Effector memory CD8-positive, alpha-beta T cell (primary cell): ENCODE measurements around the gene GLMP.
"Not testable (repeated sequence)": the region's sequence is repeated elsewhere in the genome, so short reads cannot be mapped to it uniquely, and the experiment has no call there.

Experiments used
- ATAC-seq: fragments of 150-1000 bp; cut with Tn5 transposase; replicated peaks from 2 replicates; pipeline ENCODE4 v1.10.0; 2021; ENCODE audit warnings: mild to moderate bottlenecking, moderate library complexity
- DNase-seq, 3 experiments: peaks; one replicate each; pipeline ENCODE4 v3.0.0; 2021
- H3K27ac Mint-ChIP-seq, 2 donors: one replicate each; pipeline ENCODE4 v1.8.0; 2022; ENCODE audit warnings: mild to moderate bottlenecking in 2 of 2, mixed read lengths in 2 of 2, moderate library complexity in 2 of 2
- H3K27me3 Mint-ChIP-seq, 2 donors: one replicate each; pipeline ENCODE4 v1.8.0; 2022; ENCODE audit warnings: mixed read lengths in 2 of 2
- H3K36me3 Mint-ChIP-seq: one replicate; pipeline ENCODE4 v1.8.0; 2022; ENCODE audit warnings: mild to moderate bottlenecking, moderate library complexity, mixed read lengths; ENCODE audit not compliant: insufficient read depth
- H3K4me1 Mint-ChIP-seq, 2 donors: one replicate each; pipeline ENCODE4 v1.8.0; 2022; ENCODE audit warnings: low read depth in 2 of 2, mixed read lengths in 2 of 2
- H3K4me3 Mint-ChIP-seq, 2 donors: one replicate each; pipeline ENCODE4 v1.8.0; 2022; ENCODE audit warnings: mild to moderate bottlenecking in 2 of 2, mixed read lengths in 2 of 2, moderate library complexity in 2 of 2
- H3K9me3 Mint-ChIP-seq, 2 donors: one replicate each; pipeline ENCODE4 v1.8.0; 2022; ENCODE audit warnings: mixed read lengths in 2 of 2
- total RNA-seq, 9 experiments: gene quantifications; one replicate each; lab custom pipeline; 2026; lab: John Stamatoyannopoulos, UW

Gene GLMP, protein sequence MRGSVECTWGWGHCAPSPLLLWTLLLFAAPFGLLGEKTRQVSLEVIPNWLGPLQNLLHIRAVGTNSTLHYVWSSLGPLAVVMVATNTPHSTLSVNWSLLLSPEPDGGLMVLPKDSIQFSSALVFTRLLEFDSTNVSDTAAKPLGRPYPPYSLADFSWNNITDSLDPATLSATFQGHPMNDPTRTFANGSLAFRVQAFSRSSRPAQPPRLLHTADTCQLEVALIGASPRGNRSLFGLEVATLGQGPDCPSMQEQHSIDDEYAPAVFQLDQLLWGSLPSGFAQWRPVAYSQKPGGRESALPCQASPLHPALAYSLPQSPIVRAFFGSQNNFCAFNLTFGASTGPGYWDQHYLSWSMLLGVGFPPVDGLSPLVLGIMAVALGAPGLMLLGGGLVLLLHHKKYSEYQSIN
- total RNA-seq, result 6.4 to 17.1 (median 10.7) reads per million in 9 experiments

DNA sequence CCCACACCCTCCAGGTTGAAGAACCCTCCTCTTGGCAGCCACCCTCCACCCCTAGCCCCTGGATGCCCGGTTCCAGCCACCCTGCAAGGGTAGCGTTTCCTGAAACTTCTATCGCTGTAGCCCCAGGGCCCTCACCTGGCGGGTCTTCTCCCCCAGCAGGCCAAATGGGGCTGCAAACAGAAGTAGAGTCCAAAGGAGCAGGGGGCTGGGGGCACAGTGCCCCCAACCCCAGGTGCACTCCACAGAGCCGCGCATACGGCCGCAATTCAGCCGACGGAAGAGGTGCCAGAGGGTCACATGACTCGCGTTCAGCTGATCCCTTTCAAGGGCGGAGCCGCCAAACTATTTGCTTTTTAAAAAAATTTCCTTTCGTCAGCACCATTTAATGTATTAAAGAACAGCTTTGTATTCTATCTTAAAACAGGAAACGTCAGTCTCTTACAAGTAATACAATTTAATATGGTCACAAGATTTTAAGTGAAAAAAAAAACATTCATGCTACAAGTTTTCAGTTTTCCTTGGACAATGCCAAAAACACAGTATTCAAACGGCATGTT lies at the start of gene GLMP:
GLMP (minus strand) TSS at position 289 of the 557 bp plus-strand sequence; CDS start at position 255, 34 bp downstream.
- peak within 1 kb of the TSS; percentile 93 to 95 for H3K27ac Mint-ChIP-seq
- ATAC-seq (peak; percentile 95), DNase-seq (peak; percentile 26 to 31 (median 29))
- peak within 1 kb of the TSS; percentile 90 to 93 for H3K4me3 Mint-ChIP-seq
- no peaks in the 10 kb centered on the region for H3K9me3 Mint-ChIP-seq
- peaks cover 12 to 16% of the 10 kb centered on the region in 2 donors for H3K4me1 Mint-ChIP-seq
- no peaks in the 10 kb centered on the region for H3K27me3 Mint-ChIP-seq
- H3K36me3 Mint-ChIP-seq, result peaks cover 7% of the 10 kb centered on the region

DNA sequence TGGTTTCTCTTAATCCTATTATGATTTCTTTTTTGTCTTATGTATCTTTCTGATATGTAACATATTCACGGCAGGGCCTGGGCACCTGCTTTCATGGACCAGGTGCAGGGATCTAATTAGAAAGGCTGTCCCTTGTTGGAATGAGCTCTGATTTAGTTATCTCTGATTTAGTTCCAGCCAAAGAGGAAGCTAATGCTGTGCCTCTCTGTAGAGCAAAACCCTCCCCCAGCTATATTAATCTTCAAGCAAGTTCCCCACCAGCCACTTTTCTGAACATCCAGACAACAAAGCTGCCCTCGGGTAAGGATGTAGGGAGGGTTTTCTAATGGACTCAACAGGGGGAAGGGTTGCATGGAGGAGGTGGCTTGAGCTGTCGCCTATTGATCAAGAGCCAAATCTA lies 48.9 kb upstream of the GLMP start:
- Mint-ChIP-seq H3K27ac (no peak overlapping the region), H3K4me1 (no peaks in the 10 kb centered on the region), H3K4me3 (no peak overlapping the region), H3K9me3 (no peaks in the 10 kb centered on the region), H3K36me3 (no peaks in the 10 kb centered on the region), H3K27me3 (peaks cover 11 to 31% of the 10 kb centered on the region in 2 donors)
- ATAC-seq (no peak), DNase-seq (no peak)

DNA sequence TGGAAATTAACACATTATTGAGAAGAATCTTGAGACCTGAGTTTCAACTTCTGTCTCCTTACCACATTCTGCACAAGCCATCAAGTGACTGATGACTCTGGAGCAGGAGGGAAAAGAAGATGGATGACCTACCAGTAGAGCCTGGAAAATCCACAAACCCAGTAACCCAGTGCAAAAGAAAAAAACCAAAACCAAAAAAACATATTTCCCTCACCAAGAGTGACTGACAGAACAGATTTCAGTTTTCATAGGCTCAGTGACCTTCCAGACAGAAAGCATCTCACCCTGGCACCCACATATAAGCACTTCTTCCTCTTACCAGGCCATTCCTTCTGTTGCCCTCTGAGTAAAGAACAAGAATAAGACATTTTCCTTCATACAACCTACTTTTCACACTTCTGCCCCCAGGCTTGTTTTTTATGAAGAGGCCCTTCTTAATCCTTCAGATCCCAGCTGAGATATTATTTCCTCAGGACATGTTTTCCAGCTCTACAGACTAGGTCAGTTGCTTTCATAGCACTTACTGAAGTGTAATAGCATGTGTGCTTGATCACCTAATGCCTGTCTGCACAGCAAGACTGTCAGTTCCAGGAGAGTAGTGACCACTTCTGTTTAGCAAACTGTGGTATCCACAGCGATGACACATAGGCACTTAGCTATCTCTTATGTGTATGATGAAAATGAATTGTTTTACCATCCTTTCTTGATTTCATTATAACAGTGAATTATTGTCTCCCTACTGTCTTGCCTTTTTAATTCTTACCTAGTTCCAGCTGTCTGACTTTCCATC lies 46.9 kb upstream of the GLMP start:
- ATAC-seq (no peak), DNase-seq (no peak)
- Mint-ChIP-seq H3K27me3 (peaks cover 9 to 28% of the 10 kb centered on the region in 2 donors), H3K36me3 (peaks cover 11% of the 10 kb centered on the region), H3K4me1 (peaks cover 3 to 12% of the 10 kb centered on the region in 2 donors), H3K4me3 (no peak overlapping the region), H3K27ac (no peak overlapping the region), H3K9me3 (no peaks in the 10 kb centered on the region)

DNA sequence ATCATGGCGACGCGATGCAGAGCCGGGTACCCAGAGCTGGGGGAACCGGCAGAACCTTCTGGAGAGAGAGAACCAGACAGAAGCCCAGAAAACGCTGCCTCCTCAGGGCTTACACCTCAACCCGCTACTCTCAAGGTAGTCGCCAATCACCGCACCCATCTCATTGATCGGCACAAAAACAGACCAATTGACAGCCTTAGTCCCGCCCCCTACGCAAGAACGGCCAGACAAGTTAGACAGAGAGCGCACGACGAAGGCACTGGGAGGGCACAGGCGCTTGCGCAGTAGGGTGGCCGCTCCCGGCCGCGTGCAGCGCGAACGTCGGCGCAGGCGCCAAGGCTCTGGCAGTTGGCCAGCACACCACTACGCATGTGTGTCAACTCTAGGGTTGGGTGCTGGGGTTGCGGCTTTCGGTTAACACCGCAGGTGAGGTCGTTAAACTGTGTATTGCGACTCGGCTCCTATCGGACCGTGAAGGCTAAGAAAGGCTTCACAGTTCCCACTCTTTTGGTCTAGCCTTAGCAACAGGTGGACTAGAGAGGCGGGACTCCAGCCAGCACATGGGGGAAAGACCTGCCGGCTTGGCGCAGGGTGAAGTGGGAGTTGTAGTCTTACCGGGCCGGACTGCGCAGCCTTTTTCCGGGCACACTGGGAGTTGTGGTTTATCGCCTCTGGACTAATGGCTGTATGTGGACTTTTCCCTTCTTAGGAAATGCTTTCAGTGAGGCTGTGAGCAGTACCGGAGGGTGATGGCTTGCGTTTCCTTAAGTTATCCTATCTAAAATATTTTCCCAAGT lies 42.9 kb upstream of the GLMP start, which contains the start of the genes CCT3 and TSACC:
CCT3 (minus strand) TSS at position 113 of the 797 bp plus-strand sequence; CDS start at position 5, 108 bp downstream.
TSACC (plus strand) TSS at position 347 of the 797 bp plus-strand sequence. CDS start 1,232 bp downstream, outside the sequence.
- ATAC-seq, result peak; percentile 91
- peaks cover 28% of the 10 kb centered on the region for H3K36me3 Mint-ChIP-seq
- H3K4me3 Mint-ChIP-seq, result peak within 1 kb of the TSS; percentile 93 to 95
- no peaks in the 10 kb centered on the region for H3K27me3 Mint-ChIP-seq
- DNase-seq, result peak; percentile 99 to 100 (median 99)
- H3K9me3 Mint-ChIP-seq, result no peaks in the 10 kb centered on the region
- H3K27ac Mint-ChIP-seq, result peak within 1 kb of the TSS; percentile 90 to 93
- peaks cover 28 to 30% of the 10 kb centered on the region in 2 donors for H3K4me1 Mint-ChIP-seq

DNA sequence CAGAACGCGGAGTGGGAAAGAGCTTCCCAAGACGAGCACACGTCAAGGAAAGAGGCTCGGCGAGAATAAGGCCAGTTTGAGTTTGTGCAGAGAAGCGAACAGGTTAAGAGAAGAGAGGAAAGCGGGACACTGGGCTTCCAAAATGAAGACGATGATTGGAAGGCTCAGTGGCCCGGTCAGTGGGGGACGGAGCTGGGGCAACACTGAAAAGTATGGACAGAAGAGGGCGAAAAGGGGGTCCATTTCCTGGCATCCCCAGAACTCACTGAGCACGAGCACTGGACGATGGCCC lies 42.4 kb upstream of the GLMP start:
- ATAC-seq, result no peak

DNA sequence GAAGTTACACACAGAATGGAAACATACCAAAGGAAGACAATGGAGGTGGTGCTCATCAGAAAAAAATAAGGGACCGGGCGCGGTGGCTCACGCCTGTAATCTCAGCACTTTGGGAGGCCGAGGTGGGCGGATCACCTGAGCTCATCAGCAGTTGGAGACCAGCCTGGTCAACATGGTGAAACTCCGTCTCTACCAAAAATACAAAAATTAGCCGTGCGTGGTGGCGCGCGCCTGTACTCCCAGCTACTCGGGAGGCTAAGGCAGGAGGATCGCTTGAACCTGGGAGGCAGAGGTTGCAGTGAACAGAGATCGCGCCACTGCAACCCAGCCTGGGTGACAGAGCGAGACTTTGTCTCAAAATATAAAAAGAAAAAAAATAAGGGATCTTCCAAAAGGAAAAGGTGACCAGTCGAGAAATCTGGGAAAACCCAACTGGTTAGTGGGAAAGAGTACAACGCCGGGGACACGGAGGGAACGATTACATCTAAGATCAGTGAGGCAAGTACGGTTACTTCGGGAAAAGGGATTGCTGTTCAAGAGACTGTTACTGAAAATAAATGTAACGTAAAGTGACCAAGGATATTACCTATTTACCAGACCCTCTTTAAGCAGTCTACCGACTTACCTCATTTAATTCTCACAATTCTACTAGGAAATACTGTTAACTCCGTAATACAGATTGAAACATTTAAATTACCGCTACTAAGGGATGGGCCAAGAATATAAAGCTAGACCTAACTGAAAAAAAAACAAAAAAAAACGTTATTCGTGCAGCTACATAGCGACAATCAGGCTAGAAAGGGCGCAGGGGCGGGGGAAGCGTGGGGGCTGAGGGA lies 41.8 kb upstream of the GLMP start:
- ATAC-seq (no peak), DNase-seq (no peak)
- peak overlapping the region; percentile 90 to 93 for H3K27ac Mint-ChIP-seq
- H3K4me3 Mint-ChIP-seq, result peak overlapping the region; percentile 93 to 95
- H3K27me3 Mint-ChIP-seq, result no peaks in the 10 kb centered on the region
- H3K36me3 Mint-ChIP-seq, result peaks cover 39% of the 10 kb centered on the region
- no peaks in the 10 kb centered on the region for H3K9me3 Mint-ChIP-seq
- peaks cover 28 to 30% of the 10 kb centered on the region in 2 donors for H3K4me1 Mint-ChIP-seq

More for the DNA sequence above, 42.4 kb upstream of the GLMP start:
- H3K27ac Mint-ChIP-seq, result peak overlapping the region; percentile 90 to 93
- no peaks in the 10 kb centered on the region for H3K9me3 Mint-ChIP-seq
- DNase-seq, result no peak
- peaks cover 34% of the 10 kb centered on the region for H3K36me3 Mint-ChIP-seq
- peaks cover 28 to 30% of the 10 kb centered on the region in 2 donors for H3K4me1 Mint-ChIP-seq
- H3K4me3 Mint-ChIP-seq, result peak overlapping the region; percentile 93 to 95
- H3K27me3 Mint-ChIP-seq, result no peaks in the 10 kb centered on the region

DNA sequence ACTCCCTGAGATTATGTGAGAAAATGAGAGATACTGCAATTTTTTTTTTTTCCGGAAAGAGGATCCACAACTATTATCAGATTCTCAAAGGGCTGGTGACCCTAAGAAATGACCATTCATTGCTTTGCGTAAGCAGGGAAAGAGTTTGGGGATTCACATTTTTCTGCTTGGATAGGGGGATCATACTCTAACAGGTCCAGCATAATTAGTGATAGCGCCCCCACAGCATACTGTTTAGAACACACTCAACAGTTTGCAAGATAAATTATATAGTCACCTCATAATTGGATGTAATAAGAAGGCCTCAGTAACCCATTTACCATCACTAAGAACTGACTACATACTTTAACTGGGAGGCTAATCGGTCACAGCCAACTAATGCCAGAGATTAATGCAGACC lies 40.8 kb upstream of the GLMP start:
- Mint-ChIP-seq H3K27me3 (no peaks in the 10 kb centered on the region), H3K36me3 (peaks cover 50% of the 10 kb centered on the region), H3K4me1 (peaks cover 28 to 30% of the 10 kb centered on the region in 2 donors), H3K9me3 (no peaks in the 10 kb centered on the region), H3K27ac (peak overlapping the region in 1 of 2 donors; percentile 90), H3K4me3 (peak overlapping the region; percentile 93 to 95)
- no peak for ATAC-seq
- no peak for DNase-seq

DNA sequence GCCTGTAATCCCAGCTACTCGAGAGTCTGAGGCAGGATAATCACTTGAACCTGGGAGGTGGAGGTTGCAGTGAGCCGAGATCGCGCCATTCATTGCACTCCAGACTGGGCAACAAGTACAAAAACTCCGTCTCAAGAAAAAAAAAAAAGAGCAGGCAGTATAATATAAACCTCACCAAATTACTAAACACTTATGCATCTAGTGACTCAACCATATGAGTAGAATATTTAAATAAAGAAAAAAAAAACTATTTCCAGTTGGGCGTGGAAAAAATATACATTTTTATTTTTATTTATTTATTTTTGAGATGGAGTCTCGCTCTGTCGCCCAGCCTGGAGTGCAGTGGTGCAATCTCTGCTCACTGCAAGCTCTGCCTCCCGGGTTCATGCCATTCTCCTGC lies 27.7 kb upstream of the GLMP start:
- H3K27ac Mint-ChIP-seq, DNase-seq, ATAC-seq, H3K4me1 Mint-ChIP-seq, H3K4me3 Mint-ChIP-seq, H3K9me3 Mint-ChIP-seq, H3K27me3 Mint-ChIP-seq: not testable (repeated sequence)
- H3K36me3 Mint-ChIP-seq, result peaks cover 72% of the 10 kb centered on the region

DNA sequence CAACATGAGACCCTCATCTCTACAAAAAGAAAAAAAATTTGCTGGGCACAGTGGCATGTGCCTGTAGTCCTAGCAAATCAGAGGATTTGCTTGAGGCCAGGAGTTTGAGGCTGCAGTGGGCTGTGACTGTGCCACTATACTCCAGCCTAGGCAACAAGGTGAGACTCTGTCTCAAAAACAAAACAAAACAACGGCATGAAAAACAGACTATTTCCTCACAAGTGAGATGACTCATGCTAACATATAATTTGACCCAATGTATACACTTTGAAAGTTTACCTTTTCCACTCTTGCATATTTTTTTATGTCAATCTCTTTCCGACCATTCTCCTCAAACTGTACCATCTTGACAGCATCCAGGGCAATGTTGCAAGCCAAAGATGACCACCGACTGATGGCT lies 25.1 kb upstream of the GLMP start:
- ATAC-seq (no peak), DNase-seq (no peak)
- no peaks in the 10 kb centered on the region for H3K9me3 Mint-ChIP-seq
- H3K4me1 Mint-ChIP-seq, result no peaks in the 10 kb centered on the region
- no peak overlapping the region for H3K27ac Mint-ChIP-seq
- no peak overlapping the region for H3K4me3 Mint-ChIP-seq
- H3K36me3 Mint-ChIP-seq, result peaks cover 86% of the 10 kb centered on the region
- no peaks in the 10 kb centered on the region for H3K27me3 Mint-ChIP-seq

DNA sequence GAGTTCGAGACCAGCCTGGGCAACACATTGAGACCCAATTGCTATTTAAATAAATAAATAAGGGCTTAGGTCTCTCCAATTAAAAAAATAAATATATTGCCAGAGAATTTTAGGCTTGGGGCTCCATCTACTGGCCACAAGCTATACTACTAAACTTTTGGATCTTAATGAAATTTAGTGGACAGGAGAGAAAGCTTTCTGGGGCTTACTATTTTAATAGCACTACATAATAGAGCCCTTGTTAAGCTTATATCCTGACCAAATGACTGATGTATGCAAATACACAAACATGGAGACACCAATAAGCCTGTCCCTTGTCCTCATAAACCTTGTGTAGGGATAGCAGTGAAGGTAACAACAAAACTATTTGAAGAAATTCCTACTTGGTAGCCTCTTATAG lies 24.2 kb upstream of the GLMP start:
- ATAC-seq (no peak), DNase-seq (peak in 2 of 3 experiments; percentile 17)
- no peaks in the 10 kb centered on the region for H3K9me3 Mint-ChIP-seq
- H3K4me3 Mint-ChIP-seq, result no peak overlapping the region
- peaks cover 89% of the 10 kb centered on the region for H3K36me3 Mint-ChIP-seq
- H3K27ac Mint-ChIP-seq, result no peak overlapping the region
- H3K4me1 Mint-ChIP-seq, result no peaks in the 10 kb centered on the region
- no peaks in the 10 kb centered on the region for H3K27me3 Mint-ChIP-seq

DNA sequence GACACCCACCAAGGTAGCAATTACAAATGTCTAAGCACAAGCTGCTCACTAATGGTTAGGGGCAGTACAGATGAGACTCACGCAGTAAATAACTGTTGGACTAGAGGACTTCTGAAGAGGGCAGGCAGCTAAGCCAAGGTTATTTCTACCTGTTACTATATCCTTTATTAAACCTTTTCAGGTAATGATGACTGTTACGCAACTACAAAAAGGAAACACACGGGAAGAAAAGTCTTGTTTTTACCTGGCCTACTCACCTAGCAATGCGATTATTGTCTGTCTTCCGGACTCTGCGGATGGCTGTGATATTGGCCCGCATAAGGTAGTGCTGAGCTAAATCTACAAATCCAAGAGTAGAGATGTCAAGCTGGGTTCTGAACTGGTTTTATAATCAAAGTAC lies 21.4 kb upstream of the GLMP start:
- Mint-ChIP-seq H3K9me3 (no peaks in the 10 kb centered on the region), H3K27me3 (no peaks in the 10 kb centered on the region), H3K27ac (no peak overlapping the region), H3K4me1 (no peaks in the 10 kb centered on the region), H3K4me3 (no peak overlapping the region), H3K36me3 (peaks cover 84% of the 10 kb centered on the region)
- no peak for DNase-seq
- no peak for ATAC-seq

DNA sequence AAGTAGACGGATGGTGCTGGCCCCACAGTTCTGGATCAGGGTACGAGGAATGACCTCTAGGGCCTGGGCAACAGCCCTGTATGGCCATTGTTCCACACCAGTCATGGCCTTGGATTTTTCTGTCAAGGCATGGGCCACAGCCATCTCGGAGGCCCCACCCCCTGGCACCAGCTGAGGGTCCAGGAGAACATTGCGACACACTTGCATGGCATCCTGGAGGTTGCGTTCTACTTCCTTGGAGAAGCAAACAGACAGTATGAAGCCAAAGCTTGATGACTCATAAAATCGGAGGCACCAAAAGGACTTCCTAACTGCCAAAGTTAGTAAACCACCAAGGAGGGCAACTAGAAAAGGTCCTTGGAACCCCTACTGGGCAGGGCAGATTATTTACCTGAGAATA lies 15.5 kb upstream of the GLMP start:
- H3K4me1 Mint-ChIP-seq, result no peaks in the 10 kb centered on the region
- no peaks in the 10 kb centered on the region for H3K9me3 Mint-ChIP-seq
- no peak overlapping the region for H3K27ac Mint-ChIP-seq
- DNase-seq (no peak), ATAC-seq (no peak)
- H3K4me3 Mint-ChIP-seq, result no peak overlapping the region
- H3K27me3 Mint-ChIP-seq, result no peaks in the 10 kb centered on the region
- H3K36me3 Mint-ChIP-seq, result peaks cover 69% of the 10 kb centered on the region
